ENCODE results near the gene PLPPR5. TPM values are rescaled to one million over a fixed set of nuclear protein-coding genes. Genes with fewer than 3 reads are reported as not detected.
"Not testable (repeated sequence)": the region's sequence is repeated elsewhere in the genome, so short reads cannot be mapped to it uniquely, and the experiment has no call there.

PLPPR5 gene
- total RNA-seq, 1 donor from 2014 or later = not detected

GRCh38 chr1:98881234-98881633 lies 123.4 kb downstream of the PLPPR5 start:
- intact Hi-C loops (cut with DNase I); ATAC-seq: not testable (repeated sequence)
- peak; percentile 53 for DNase-seq (ENCODE audit: missing footprints)

- DNase-seq (ENCODE audit: missing footprints) (no peak), ATAC-seq (no peak)
- intact Hi-C loops (cut with DNase I) = no loop called here
These were observed 129.8 kb downstream of the PLPPR5 start for GRCh38 chr1:98874828-98875227.

- ATAC-seq = no peak
- intact Hi-C loops (cut with DNase I) = no loop called here
These were observed 133.4 kb downstream of the PLPPR5 start for GRCh38 chr1:98870959-98871903.

GRCh38 chr1:98865796-98866195 lies 138.9 kb downstream of the PLPPR5 start:
- intact Hi-C loops (cut with DNase I) = no loop called here
- DNase-seq (ENCODE audit: missing footprints) = no peak
- ATAC-seq = no peak

More at GRCh38 chr1:98870959-98871903, 133.4 kb downstream of the PLPPR5 start:
- DNase-seq (ENCODE audit: missing footprints) = no peak

GRCh38 chr1:98860329-98860728 lies 144.3 kb downstream of the PLPPR5 start:
- no peak for DNase-seq (ENCODE audit: missing footprints)
- intact Hi-C loops (cut with DNase I) = no loop called here
- ATAC-seq = no peak

DNA sequence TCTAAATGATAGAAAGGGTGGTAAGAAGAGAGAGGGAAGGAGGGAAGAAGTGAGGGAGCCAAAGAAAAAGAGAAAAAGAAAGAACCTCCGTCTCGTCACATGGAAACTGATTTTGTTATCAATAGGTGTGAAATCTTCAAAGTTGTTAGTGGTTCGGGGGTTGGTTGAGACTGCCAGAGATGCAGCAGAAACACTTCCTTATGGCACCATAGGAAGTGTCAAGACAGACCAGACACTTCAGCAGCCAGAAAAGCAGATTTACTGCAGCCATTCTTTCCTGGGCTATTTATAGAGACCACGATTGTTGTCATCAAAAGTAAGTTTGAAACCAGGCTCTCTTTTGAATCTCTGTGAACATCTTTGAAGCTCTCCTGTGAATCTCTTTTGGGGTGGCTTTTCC lies 150.5 kb downstream of the PLPPR5 start:
- ATAC-seq (no peak), DNase-seq (ENCODE audit: missing footprints) (no peak)
- intact Hi-C loops (cut with DNase I) = no loop called here

- intact Hi-C loops (cut with DNase I) = no loop called here
- ATAC-seq (no peak), DNase-seq (ENCODE audit: missing footprints) (no peak)
These were observed 154.6 kb downstream of the PLPPR5 start for GRCh38 chr1:98849969-98850636.

- no peak for DNase-seq (ENCODE audit: missing footprints)
- no peak for ATAC-seq
- intact Hi-C loops (cut with DNase I) = no loop called here
These were observed 162.4 kb downstream of the PLPPR5 start for GRCh38 chr1:98842241-98842640.
